GM23338 (cell line): ENCODE results near the gene YTHDF1. TPM values are rescaled to one million over a fixed set of nuclear protein-coding genes. Genes with fewer than 3 reads are reported as not detected.

ENCODE experiments used
- ATAC-seq: fragments of 200-7000 bp; cut with Tn5 transposase; 3 replicates; pipeline ENCODE4 v1.9.1; 2020
- DNase-seq: peaks from one replicate; pipeline ENCODE4 v3.0.0-alpha.2; 2015; ENCODE audit warnings: low spot score
- H2AFZ ChIP-seq: fragments of 200-600 bp; sonication (generic); 2 replicates; pipeline ENCODE4 v1.8.0; 2016; ENCODE audit warnings: antibody characterized with exemption, mild to moderate bottlenecking, moderate library complexity
- H3F3A ChIP-seq: fragments of 200-600 bp; sonication (generic); replicated peaks from 2 replicates; pipeline ENCODE4 v1.8.0; 2017; ENCODE audit warnings: antibody characterized with exemption, mixed run types, low read depth
- H3K27ac ChIP-seq: fragments of 200-600 bp; sonication (generic); 2 replicates; pipeline ENCODE4 v1.6.1; 2016; ENCODE audit warnings: low read depth
- H3K27me3 ChIP-seq: fragments of 200-600 bp; sonication (generic); 2 replicates; pipeline ENCODE4 v1.8.0; 2016; ENCODE audit warnings: mild to moderate bottlenecking, mixed run types, moderate library complexity; ENCODE audit not compliant: insufficient read depth
- H3K36me3 ChIP-seq: fragments of 200-600 bp; sonication (generic); 2 replicates; pipeline ENCODE4 v1.8.0; 2016; ENCODE audit warnings: mild to moderate bottlenecking; ENCODE audit not compliant: insufficient read depth
- H3K4me1 ChIP-seq: fragments of 200-600 bp; sonication (generic); 2 replicates; pipeline ENCODE4 v1.8.0; 2016; ENCODE audit warnings: mild to moderate bottlenecking, moderate library complexity; ENCODE audit not compliant: insufficient read depth
- H3K4me2 ChIP-seq: fragments of 200-600 bp; sonication (generic); 2 replicates; pipeline ENCODE4 v1.7.1; 2017; ENCODE audit warnings: mixed run types
- H3K4me3 ChIP-seq: fragments of 200-600 bp; sonication (generic); 2 replicates; pipeline ENCODE4 v1.6.1; 2016; ENCODE audit warnings: mixed run types
- H3K79me2 ChIP-seq: fragments of 200-600 bp; sonication (generic); replicated peaks from 2 replicates; pipeline ENCODE4 v1.8.0; 2017; ENCODE audit warnings: mild to moderate bottlenecking; ENCODE audit not compliant: insufficient read depth
- H3K9me2 ChIP-seq: fragments of 200-600 bp; sonication (generic); 2 replicates; pipeline ENCODE4 v1.8.0; 2017; ENCODE audit not compliant: insufficient read depth
- H4K20me1 ChIP-seq: fragments of 200-600 bp; sonication (generic); replicated peaks from 2 replicates; pipeline ENCODE4 v1.8.0; 2017; ENCODE audit warnings: mild to moderate bottlenecking; ENCODE audit not compliant: insufficient read depth
- H3K27ac Mint-ChIP-seq: 2 replicates; pipeline ENCODE4 v1.8.0; 2020; ENCODE audit warnings: inconsistent platforms, mild to moderate bottlenecking, moderate library complexity, mixed read lengths
- H3K27me3 Mint-ChIP-seq: 3 replicates; pipeline ENCODE4 v1.8.0; 2022; ENCODE audit warnings: low read depth, mild to moderate bottlenecking, moderate library complexity, mixed read lengths, inconsistent platforms; ENCODE audit not compliant: insufficient read depth, poor library complexity
- H3K36me3 Mint-ChIP-seq: 3 replicates; pipeline ENCODE4 v1.8.0; 2021; ENCODE audit warnings: low read depth, mild to moderate bottlenecking, inconsistent platforms, moderate library complexity, mixed read lengths
- H3K4me1 Mint-ChIP-seq: 3 replicates; pipeline ENCODE4 v1.8.0; 2020; ENCODE audit warnings: mild to moderate bottlenecking, inconsistent platforms, mixed read lengths
- H3K4me3 Mint-ChIP-seq: 3 replicates; pipeline ENCODE4 v1.8.0; 2021; ENCODE audit warnings: moderate library complexity, mild to moderate bottlenecking, inconsistent platforms, mixed read lengths
- H3K9me3 Mint-ChIP-seq: 3 replicates; pipeline ENCODE4 v1.8.0; 2020; ENCODE audit warnings: moderate library complexity, mild to moderate bottlenecking, inconsistent platforms, mixed read lengths
- CREB1 ChIP-seq: fragments of 250-450 bp; sonication (Bioruptor Pico); IDR thresholded peaks from 2 replicates; pipeline ENCODE4 v1.5.0; 2020; ENCODE audit warnings: low read depth, mild to moderate bottlenecking, moderate library complexity
- EZH2 ChIP-seq: fragments of 200-600 bp; sonication (generic); IDR thresholded peaks from one replicate; pipeline ENCODE4 v1.8.0; 2017; ENCODE audit warnings: antibody characterized with exemption, mild to moderate bottlenecking, low read depth; ENCODE audit not compliant: unreplicated experiment
- EZH2phosphoT487 ChIP-seq: fragments of 200-600 bp; sonication (generic); IDR thresholded peaks from one replicate; pipeline ENCODE4 v1.8.1; 2018; ENCODE audit warnings: antibody characterized with exemption; ENCODE audit not compliant: unreplicated experiment
- JUNB ChIP-seq: IDR thresholded peaks from one replicate; pipeline ENCODE4 v1.6.1; 2016; ENCODE audit warnings: antibody characterized with exemption; ENCODE audit not compliant: unreplicated experiment
- NANOG ChIP-seq: IDR thresholded peaks from 2 replicates; pipeline ENCODE4 v1.6.1; 2016; ENCODE audit warnings: antibody characterized with exemption, borderline replicate concordance
- POLR2AphosphoS5 ChIP-seq: IDR thresholded peaks from 2 replicates; pipeline ENCODE4 v1.6.1; 2016; ENCODE audit warnings: antibody characterized with exemption, low read depth
- STAT1 ChIP-seq: IDR thresholded peaks from one replicate; pipeline ENCODE4 v1.6.1; 2016; ENCODE audit warnings: antibody characterized with exemption; ENCODE audit not compliant: unreplicated experiment
- ZNF114 ChIP-seq: fragments of 250-450 bp; sonication (Bioruptor Pico); IDR thresholded peaks from 2 replicates; pipeline ENCODE4 v1.5.0; 2020; ENCODE audit warnings: mild to moderate bottlenecking, moderate library complexity
- ZNF331 ChIP-seq: fragments of 250-450 bp; sonication (Bioruptor Pico); IDR thresholded peaks from 2 replicates; pipeline ENCODE4 v1.5.0; 2020; ENCODE audit warnings: low read depth, mild to moderate bottlenecking, moderate library complexity
- polyA plus RNA-seq: library from polyadenylated mRNA; unstranded; fragments of >200 nt; fragmentation: Nextera tagmentation; extraction: Ambion mirVana; gene quantifications from 2 replicates; pipeline ENCODE4 v1.2.1, GENCODE V29; 2016
- total RNA-seq: library from RNA; depleted of rRNA; stranded (reverse); fragments of >200 nt; shearing (Covaris generic); gene quantifications from 2 replicates; pipeline ENCODE4 v1.2.3, GENCODE V29; 2014
- TF ChIP-seq, protein P1 (sequence below): IDR thresholded peaks from one replicate; pipeline ENCODE4 v1.6.1; 2018; ENCODE audit warnings: antibody characterized with exemption; ENCODE audit not compliant: unreplicated experiment
- TF ChIP-seq, protein P2 (sequence below), 2 experiments: fragments of 200-600 bp in 1 of 2; sonication (generic) in 1 of 2; conservative IDR thresholded peaks; 2 replicates each; pipeline versions ENCODE4 v1.5.1 to v1.6.1; 2016 to 2017; ENCODE audit warnings: antibody characterized with exemption in 2 of 2, low read depth in 2 of 2, mild to moderate bottlenecking in 2 of 2, moderate library complexity in 1 of 2
- TF ChIP-seq, protein P3 (sequence below): fragments of 250-450 bp; sonication (Bioruptor Pico); IDR thresholded peaks from 2 replicates; pipeline ENCODE4 v1.5.0; 2020; ENCODE audit warnings: mild to moderate bottlenecking, moderate library complexity
- TF ChIP-seq, protein P4 (sequence below): IDR thresholded peaks from 2 replicates; pipeline ENCODE4 v1.6.1; 2016; ENCODE audit warnings: antibody characterized with exemption

Gene YTHDF1
- total and polyA plus RNA-seq, 2 experiments from 2014 or later: 30.9 to 64.3 TPM

DNA sequence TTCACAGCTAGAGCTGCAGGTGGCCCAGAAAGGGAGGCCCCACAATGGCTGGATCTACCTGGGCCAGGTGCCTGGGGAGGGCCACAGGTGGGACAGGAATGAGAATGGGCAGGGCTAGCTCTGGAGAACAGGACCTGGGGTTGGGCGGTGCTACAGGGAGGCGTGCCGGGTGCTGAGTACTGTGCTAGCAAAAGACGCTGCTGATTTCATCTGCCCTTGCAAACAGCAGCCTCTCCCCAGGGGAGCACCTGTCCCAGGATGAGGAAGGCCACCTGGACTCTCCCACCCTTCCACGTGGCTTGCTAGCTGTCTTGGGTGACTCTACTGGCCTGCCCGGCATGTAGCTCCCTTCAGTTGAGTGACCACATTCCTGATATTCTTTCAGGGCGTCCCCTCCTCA is 6.6 kb upstream of the YTHDF1 start:
- no peaks in the 10 kb centered on the region for H3K9me3 Mint-ChIP-seq
- Histone ChIP-seq H3K9me2 (no peaks in the 10 kb centered on the region), H3K27me3 (no peaks in the 10 kb centered on the region), H3K4me3 (no peak overlapping the region), H3K79me2 (no peaks in the 10 kb centered on the region), H3K4me1 (no peaks in the 10 kb centered on the region), H3F3A (no peaks in the 10 kb centered on the region; the same call in 1 of the 2 replicates), H4K20me1 (no peaks in the 10 kb centered on the region), H3K27ac (no peak overlapping the region), H3K4me2 (no peak overlapping the region), H2AFZ (no peak overlapping the region), H3K36me3 (no peaks in the 10 kb centered on the region)
- H3K27me3 Mint-ChIP-seq: peaks cover 18% of the 10 kb centered on the region
- H3K27ac Mint-ChIP-seq: no peak overlapping the region
- no peak for TF ChIP-seq EZH2phosphoT487
- TF ChIP-seq, protein P1, sequence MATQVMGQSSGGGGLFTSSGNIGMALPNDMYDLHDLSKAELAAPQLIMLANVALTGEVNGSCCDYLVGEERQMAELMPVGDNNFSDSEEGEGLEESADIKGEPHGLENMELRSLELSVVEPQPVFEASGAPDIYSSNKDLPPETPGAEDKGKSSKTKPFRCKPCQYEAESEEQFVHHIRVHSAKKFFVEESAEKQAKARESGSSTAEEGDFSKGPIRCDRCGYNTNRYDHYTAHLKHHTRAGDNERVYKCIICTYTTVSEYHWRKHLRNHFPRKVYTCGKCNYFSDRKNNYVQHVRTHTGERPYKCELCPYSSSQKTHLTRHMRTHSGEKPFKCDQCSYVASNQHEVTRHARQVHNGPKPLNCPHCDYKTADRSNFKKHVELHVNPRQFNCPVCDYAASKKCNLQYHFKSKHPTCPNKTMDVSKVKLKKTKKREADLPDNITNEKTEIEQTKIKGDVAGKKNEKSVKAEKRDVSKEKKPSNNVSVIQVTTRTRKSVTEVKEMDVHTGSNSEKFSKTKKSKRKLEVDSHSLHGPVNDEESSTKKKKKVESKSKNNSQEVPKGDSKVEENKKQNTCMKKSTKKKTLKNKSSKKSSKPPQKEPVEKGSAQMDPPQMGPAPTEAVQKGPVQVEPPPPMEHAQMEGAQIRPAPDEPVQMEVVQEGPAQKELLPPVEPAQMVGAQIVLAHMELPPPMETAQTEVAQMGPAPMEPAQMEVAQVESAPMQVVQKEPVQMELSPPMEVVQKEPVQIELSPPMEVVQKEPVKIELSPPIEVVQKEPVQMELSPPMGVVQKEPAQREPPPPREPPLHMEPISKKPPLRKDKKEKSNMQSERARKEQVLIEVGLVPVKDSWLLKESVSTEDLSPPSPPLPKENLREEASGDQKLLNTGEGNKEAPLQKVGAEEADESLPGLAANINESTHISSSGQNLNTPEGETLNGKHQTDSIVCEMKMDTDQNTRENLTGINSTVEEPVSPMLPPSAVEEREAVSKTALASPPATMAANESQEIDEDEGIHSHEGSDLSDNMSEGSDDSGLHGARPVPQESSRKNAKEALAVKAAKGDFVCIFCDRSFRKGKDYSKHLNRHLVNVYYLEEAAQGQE: no peak
- TF ChIP-seq POLR2AphosphoS5: no peak
- TF ChIP-seq, protein P2, sequence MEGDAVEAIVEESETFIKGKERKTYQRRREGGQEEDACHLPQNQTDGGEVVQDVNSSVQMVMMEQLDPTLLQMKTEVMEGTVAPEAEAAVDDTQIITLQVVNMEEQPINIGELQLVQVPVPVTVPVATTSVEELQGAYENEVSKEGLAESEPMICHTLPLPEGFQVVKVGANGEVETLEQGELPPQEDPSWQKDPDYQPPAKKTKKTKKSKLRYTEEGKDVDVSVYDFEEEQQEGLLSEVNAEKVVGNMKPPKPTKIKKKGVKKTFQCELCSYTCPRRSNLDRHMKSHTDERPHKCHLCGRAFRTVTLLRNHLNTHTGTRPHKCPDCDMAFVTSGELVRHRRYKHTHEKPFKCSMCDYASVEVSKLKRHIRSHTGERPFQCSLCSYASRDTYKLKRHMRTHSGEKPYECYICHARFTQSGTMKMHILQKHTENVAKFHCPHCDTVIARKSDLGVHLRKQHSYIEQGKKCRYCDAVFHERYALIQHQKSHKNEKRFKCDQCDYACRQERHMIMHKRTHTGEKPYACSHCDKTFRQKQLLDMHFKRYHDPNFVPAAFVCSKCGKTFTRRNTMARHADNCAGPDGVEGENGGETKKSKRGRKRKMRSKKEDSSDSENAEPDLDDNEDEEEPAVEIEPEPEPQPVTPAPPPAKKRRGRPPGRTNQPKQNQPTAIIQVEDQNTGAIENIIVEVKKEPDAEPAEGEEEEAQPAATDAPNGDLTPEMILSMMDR (conservative IDR thresholded peaks at IDR 0.05; ENCODE audit: low read depth in 2 of 2): no peak
- no peak for TF ChIP-seq JUNB
- TF ChIP-seq, protein P3, sequence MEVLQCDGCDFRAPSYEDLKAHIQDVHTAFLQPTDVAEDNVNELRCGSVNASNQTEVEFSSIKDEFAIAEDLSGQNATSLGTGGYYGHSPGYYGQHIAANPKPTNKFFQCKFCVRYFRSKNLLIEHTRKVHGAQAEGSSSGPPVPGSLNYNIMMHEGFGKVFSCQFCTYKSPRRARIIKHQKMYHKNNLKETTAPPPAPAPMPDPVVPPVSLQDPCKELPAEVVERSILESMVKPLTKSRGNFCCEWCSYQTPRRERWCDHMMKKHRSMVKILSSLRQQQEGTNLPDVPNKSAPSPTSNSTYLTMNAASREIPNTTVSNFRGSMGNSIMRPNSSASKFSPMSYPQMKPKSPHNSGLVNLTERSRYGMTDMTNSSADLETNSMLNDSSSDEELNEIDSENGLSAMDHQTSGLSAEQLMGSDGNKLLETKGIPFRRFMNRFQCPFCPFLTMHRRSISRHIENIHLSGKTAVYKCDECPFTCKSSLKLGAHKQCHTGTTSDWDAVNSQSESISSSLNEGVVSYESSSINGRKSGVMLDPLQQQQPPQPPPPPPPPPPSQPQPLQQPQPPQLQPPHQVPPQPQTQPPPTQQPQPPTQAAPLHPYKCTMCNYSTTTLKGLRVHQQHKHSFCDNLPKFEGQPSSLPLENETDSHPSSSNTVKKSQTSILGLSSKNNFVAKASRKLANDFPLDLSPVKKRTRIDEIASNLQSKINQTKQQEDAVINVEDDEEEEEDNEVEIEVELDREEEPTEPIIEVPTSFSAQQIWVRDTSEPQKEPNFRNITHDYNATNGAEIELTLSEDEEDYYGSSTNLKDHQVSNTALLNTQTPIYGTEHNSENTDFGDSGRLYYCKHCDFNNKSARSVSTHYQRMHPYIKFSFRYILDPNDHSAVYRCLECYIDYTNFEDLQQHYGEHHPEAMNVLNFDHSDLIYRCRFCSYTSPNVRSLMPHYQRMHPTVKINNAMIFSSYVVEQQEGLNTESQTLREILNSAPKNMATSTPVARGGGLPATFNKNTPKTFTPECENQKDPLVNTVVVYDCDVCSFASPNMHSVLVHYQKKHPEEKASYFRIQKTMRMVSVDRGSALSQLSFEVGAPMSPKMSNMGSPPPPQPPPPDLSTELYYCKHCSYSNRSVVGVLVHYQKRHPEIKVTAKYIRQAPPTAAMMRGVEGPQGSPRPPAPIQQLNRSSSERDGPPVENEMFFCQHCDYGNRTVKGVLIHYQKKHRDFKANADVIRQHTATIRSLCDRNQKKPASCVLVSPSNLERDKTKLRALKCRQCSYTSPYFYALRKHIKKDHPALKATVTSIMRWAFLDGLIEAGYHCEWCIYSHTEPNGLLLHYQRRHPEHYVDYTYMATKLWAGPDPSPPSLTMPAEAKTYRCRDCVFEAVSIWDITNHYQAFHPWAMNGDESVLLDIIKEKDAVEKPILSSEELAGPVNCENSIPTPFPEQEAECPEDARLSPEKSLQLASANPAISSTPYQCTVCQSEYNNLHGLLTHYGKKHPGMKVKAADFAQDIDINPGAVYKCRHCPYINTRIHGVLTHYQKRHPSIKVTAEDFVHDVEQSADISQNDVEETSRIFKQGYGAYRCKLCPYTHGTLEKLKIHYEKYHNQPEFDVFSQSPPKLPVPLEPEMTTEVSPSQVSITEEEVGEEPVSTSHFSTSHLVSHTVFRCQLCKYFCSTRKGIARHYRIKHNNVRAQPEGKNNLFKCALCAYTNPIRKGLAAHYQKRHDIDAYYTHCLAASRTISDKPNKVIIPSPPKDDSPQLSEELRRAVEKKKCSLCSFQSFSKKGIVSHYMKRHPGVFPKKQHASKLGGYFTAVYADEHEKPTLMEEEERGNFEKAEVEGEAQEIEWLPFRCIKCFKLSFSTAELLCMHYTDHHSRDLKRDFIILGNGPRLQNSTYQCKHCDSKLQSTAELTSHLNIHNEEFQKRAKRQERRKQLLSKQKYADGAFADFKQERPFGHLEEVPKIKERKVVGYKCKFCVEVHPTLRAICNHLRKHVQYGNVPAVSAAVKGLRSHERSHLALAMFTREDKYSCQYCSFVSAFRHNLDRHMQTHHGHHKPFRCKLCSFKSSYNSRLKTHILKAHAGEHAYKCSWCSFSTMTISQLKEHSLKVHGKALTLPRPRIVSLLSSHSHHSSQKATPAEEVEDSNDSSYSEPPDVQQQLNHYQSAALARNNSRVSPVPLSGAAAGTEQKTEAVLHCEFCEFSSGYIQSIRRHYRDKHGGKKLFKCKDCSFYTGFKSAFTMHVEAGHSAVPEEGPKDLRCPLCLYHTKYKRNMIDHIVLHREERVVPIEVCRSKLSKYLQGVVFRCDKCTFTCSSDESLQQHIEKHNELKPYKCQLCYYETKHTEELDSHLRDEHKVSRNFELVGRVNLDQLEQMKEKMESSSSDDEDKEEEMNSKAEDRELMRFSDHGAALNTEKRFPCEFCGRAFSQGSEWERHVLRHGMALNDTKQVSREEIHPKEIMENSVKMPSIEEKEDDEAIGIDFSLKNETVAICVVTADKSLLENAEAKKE (CRISPR knock-in tag): no peak
- no peak for TF ChIP-seq STAT1
- no peak for TF ChIP-seq ZNF114
- TF ChIP-seq EZH2: no peak
- TF ChIP-seq, protein P4, sequence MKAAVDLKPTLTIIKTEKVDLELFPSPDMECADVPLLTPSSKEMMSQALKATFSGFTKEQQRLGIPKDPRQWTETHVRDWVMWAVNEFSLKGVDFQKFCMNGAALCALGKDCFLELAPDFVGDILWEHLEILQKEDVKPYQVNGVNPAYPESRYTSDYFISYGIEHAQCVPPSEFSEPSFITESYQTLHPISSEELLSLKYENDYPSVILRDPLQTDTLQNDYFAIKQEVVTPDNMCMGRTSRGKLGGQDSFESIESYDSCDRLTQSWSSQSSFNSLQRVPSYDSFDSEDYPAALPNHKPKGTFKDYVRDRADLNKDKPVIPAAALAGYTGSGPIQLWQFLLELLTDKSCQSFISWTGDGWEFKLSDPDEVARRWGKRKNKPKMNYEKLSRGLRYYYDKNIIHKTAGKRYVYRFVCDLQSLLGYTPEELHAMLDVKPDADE: no peak
- no peak for TF ChIP-seq ZNF331 (CRISPR knock-in tag)
- no peak for TF ChIP-seq NANOG
- TF ChIP-seq CREB1 (CRISPR knock-in tag): no peak
- ATAC-seq: no peak; the same call in 1 of the 3 replicates
- no peak for DNase-seq
- H3K4me3 Mint-ChIP-seq: no peak overlapping the region
- H3K4me1 Mint-ChIP-seq: peaks cover 24% of the 10 kb centered on the region
- no peaks in the 10 kb centered on the region for H3K36me3 Mint-ChIP-seq
